WTC11 (cell line): ENCODE measurements around the gene BCAS3. TPM values are rescaled to one million over a fixed set of nuclear protein-coding genes. Genes with fewer than 3 reads are reported as not detected.

Experiments used
- ATAC-seq: fragments of 200-7000 bp; cut with Tn5 transposase; 2 replicates; pipeline ENCODE4 v1.10.0; 2021; ENCODE audit warnings: mild to moderate bottlenecking, moderate library complexity
- CTCF ChIA-PET: fragments of 300-600 bp; sonication (Branson Sonifier 250); formaldehyde crosslinking; loops from one replicate; lab custom pipeline; 2021; ENCODE audit warnings: antibody characterized with exemption; lab: Charles Lee
- POLR2A ChIA-PET: fragments of 350-600 bp; sonication (Branson Sonifier 250); formaldehyde crosslinking; loops from one replicate; lab custom pipeline; 2021; ENCODE audit warnings: antibody characterized with exemption; lab: Charles Lee
- DNase-seq: peaks from one replicate; pipeline ENCODE4 v3.0.0; 2021; ENCODE audit warnings: low spot score
- H3K27ac Mint-ChIP-seq: 2 replicates; pipeline ENCODE4 v1.8.0; 2021; ENCODE audit warnings: mixed read lengths
- H3K27me3 Mint-ChIP-seq: 2 replicates; pipeline ENCODE4 v1.8.0; 2021; ENCODE audit warnings: low read depth, mild to moderate bottlenecking, moderate library complexity, mixed read lengths
- H3K36me3 Mint-ChIP-seq: 2 replicates; pipeline ENCODE4 v1.8.0; 2021; ENCODE audit warnings: mixed read lengths
- H3K4me1 Mint-ChIP-seq: 2 replicates; pipeline ENCODE4 v1.8.0; 2022; ENCODE audit warnings: mixed read lengths
- H3K4me3 Mint-ChIP-seq: 2 replicates; pipeline ENCODE4 v1.8.0; 2021; ENCODE audit warnings: mild to moderate bottlenecking, moderate library complexity, mixed read lengths
- H3K9me3 Mint-ChIP-seq: 2 replicates; pipeline ENCODE4 v1.8.0; 2021; ENCODE audit warnings: mixed read lengths
- AR ChIP-seq: fragments of 250-450 bp; sonication (Bioruptor Pico); IDR thresholded peaks from 2 replicates; pipeline ENCODE4 v1.9.0; 2021; ENCODE audit warnings: mild to moderate bottlenecking
- ATF6 ChIP-seq: sonication (generic); formaldehyde crosslinking; IDR thresholded peaks from 2 replicates; pipeline ENCODE4 v1.8.1; 2023; ENCODE audit warnings: mild to moderate bottlenecking, missing genetic modification reagents
- CBFB ChIP-seq: sonication (generic); formaldehyde crosslinking; IDR thresholded peaks from 2 replicates; pipeline ENCODE4 v1.8.1; 2022; ENCODE audit warnings: mild to moderate bottlenecking, low read depth, missing genetic modification reagents
- CREB1 ChIP-seq: sonication (generic); formaldehyde crosslinking; IDR thresholded peaks from 2 replicates; pipeline ENCODE4 v1.8.0; 2023; ENCODE audit warnings: mild to moderate bottlenecking, missing genetic modification reagents
- ELF4 ChIP-seq: sonication (generic); formaldehyde crosslinking; IDR thresholded peaks from 2 replicates; pipeline ENCODE4 v1.8.1; 2022; ENCODE audit warnings: low read depth, mild to moderate bottlenecking, moderate library complexity, missing genetic modification reagents
- EMX1 ChIP-seq: fragments of 250-450 bp; sonication (Bioruptor Pico); IDR thresholded peaks from 2 replicates; pipeline ENCODE4 v1.8.0; 2021; ENCODE audit warnings: mild to moderate bottlenecking
- FOXK1 ChIP-seq: sonication (generic); formaldehyde crosslinking; IDR thresholded peaks from 2 replicates; pipeline ENCODE4 v1.8.0; 2022; ENCODE audit warnings: mild to moderate bottlenecking, moderate library complexity, missing genetic modification reagents
- HMGA2 ChIP-seq: fragments of 250-450 bp; sonication (Bioruptor Pico); IDR thresholded peaks from 2 replicates; pipeline ENCODE4 v1.4.0; 2021; ENCODE audit warnings: mild to moderate bottlenecking, moderate library complexity
- HMGXB4 ChIP-seq: sonication (generic); formaldehyde crosslinking; IDR thresholded peaks from 2 replicates; pipeline ENCODE4 v1.8.1; 2023; ENCODE audit warnings: mild to moderate bottlenecking, moderate library complexity, missing genetic modification reagents
- KAT7 ChIP-seq: sonication (generic); formaldehyde crosslinking; IDR thresholded peaks from 2 replicates; pipeline ENCODE4 v1.8.1; 2023; ENCODE audit warnings: missing genetic modification reagents, mild to moderate bottlenecking, borderline replicate concordance
- MLX ChIP-seq: sonication (generic); formaldehyde crosslinking; IDR thresholded peaks from 2 replicates; pipeline ENCODE4 v1.8.1; 2023; ENCODE audit warnings: mild to moderate bottlenecking, missing genetic modification reagents, moderate library complexity
- PREB ChIP-seq: sonication (generic); formaldehyde crosslinking; IDR thresholded peaks from 2 replicates; pipeline ENCODE4 v1.8.1; 2022; ENCODE audit warnings: mild to moderate bottlenecking, missing genetic modification reagents, moderate library complexity, borderline replicate concordance
- PRRX2 ChIP-seq: fragments of 250-450 bp; sonication (Bioruptor Pico); IDR thresholded peaks from 2 replicates; pipeline ENCODE4 v1.8.0; 2021; ENCODE audit warnings: mild to moderate bottlenecking
- RELA ChIP-seq: sonication (generic); formaldehyde crosslinking; IDR thresholded peaks from 2 replicates; pipeline ENCODE4 v1.8.1; 2022; ENCODE audit warnings: missing genetic modification reagents, mild to moderate bottlenecking, borderline replicate concordance
- TP53 ChIP-seq: sonication (generic); formaldehyde crosslinking; IDR thresholded peaks from 2 replicates; pipeline ENCODE4 v1.8.1; 2023; ENCODE audit warnings: mild to moderate bottlenecking, missing genetic modification reagents
- USF2 ChIP-seq: sonication (generic); formaldehyde crosslinking; IDR thresholded peaks from 2 replicates; pipeline ENCODE4 v1.8.1; 2023; ENCODE audit warnings: mild to moderate bottlenecking, missing genetic modification reagents, moderate library complexity
- ZNF121 ChIP-seq: sonication (generic); formaldehyde crosslinking; IDR thresholded peaks from 2 replicates; pipeline ENCODE4 v1.8.0; 2023; ENCODE audit warnings: missing genetic modification reagents
- ZNF423 ChIP-seq: fragments of 250-450 bp; sonication (Bioruptor Pico); IDR thresholded peaks from 2 replicates; pipeline ENCODE4 v2.1.2; 2022; ENCODE audit warnings: mild to moderate bottlenecking, moderate library complexity
- ZNF532 ChIP-seq: fragments of 250-450 bp; sonication (Bioruptor Pico); IDR thresholded peaks from 2 replicates; pipeline ENCODE4 v1.9.0; 2021; ENCODE audit warnings: mild to moderate bottlenecking, borderline replicate concordance
- total RNA-seq: library from RNA; stranded (reverse); gene quantifications from 3 replicates; pipeline ENCODE4 v1.2.3, GENCODE V29; 2021

Gene BCAS3
- total RNA-seq, 1 experiment from 2014 or later: 15.5 TPM

- H3K9me3 Mint-ChIP-seq: no peaks in the 10 kb centered on the region
- peaks cover 12% of the 10 kb centered on the region; the same call in 1 of the 2 replicates for H3K4me1 Mint-ChIP-seq
- H3K27ac Mint-ChIP-seq: no peak overlapping the region
- TF ChIP-seq FOXK1 (no peak), AR (no peak), ELF4 (CRISPR knock-in tag) (no peak), EMX1 (no peak), HMGA2 (no peak), PREB (CRISPR knock-in tag) (no peak), KAT7 (no peak), ZNF423 (no peak), TP53 (no peak), HMGXB4 (CRISPR knock-in tag) (no peak), RELA (CRISPR knock-in tag) (no peak), USF2 (CRISPR knock-in tag) (no peak), ZNF121 (no peak), CBFB (CRISPR knock-in tag) (no peak), PRRX2 (CRISPR knock-in tag) (no peak), CREB1 (CRISPR knock-in tag) (no peak)
- TF ChIP-seq, all 79 proteins: peak for 0
- Mint-ChIP-seq H3K27me3 (no peaks in the 10 kb centered on the region; the same call in 1 of the 2 replicates), H3K36me3 (no peaks in the 10 kb centered on the region), H3K4me3 (no peak overlapping the region)
- ChIA-PET POLR2A (no interaction called here), CTCF (no interaction called here)
- DNase-seq: no peak
- no peak for ATAC-seq
These were observed 706.1 kb downstream of the BCAS3 start for GRCh38 chr17:61383689-61384201.

- Mint-ChIP-seq H3K36me3 (no peaks in the 10 kb centered on the region), H3K9me3 (no peaks in the 10 kb centered on the region), H3K27me3 (no peaks in the 10 kb centered on the region; the same call in 1 of the 2 replicates), H3K4me1 (peaks cover 9% of the 10 kb centered on the region; the same call in 1 of the 2 replicates), H3K4me3 (no peak overlapping the region), H3K27ac (no peak overlapping the region)
- ChIA-PET POLR2A (no interaction called here), CTCF (no interaction called here)
- TF ChIP-seq ATF6 (no peak), ZNF532 (CRISPR knock-in tag) (no peak), MLX (CRISPR knock-in tag) (no peak)
- DNase-seq (no peak), ATAC-seq (no peak)
These were observed 706.7 kb downstream of the BCAS3 start for GRCh38 chr17:61384354-61384691.
